ENCODE measurements around the gene CYP4F3. TPM values are rescaled to one million over a fixed set of nuclear protein-coding genes. Genes with fewer than 3 reads are reported as not detected.
A peak's percentile ranks its signal among the peaks of the same experiment; 100 is the strongest.

The CYP4F3 gene
- total and polyA plus RNA-seq, 2 of the 13 experiments (the other 11 are each of a cell fraction or from before 2014, with no cell fraction given): 17.8 to 22.8 TPM

- TF ChIP-seq ZBTB26 (CRISPR knock-in tag; IDR thresholded peaks at IDR 0.05; ENCODE audit: borderline replicate concordance): 0 out of 2 replicates have a peak, but pooled peaks have one; percentile 47
- TF ChIP-seq GLMP (CRISPR knock-in tag; IDR thresholded peaks at IDR 0.05; ENCODE audit: borderline replicate concordance): 0 out of 2 replicates have a peak, but pooled peaks have one; percentile 51
- TF ChIP-seq NFE2L2 (IDR thresholded peaks at IDR 0.05; ENCODE audit: low read length): no peak
- no peak for TF ChIP-seq BATF2 (CRISPR knock-in tag; IDR thresholded peaks at IDR 0.05)
- no peak for TF ChIP-seq IKZF5 (CRISPR knock-in tag; IDR thresholded peaks at IDR 0.05)
- TF ChIP-seq EEA1 (CRISPR knock-in tag; IDR thresholded peaks at IDR 0.05; ENCODE audit: borderline replicate concordance): no peak
- no peak for TF ChIP-seq FIP1L1 (IDR thresholded peaks at IDR 0.05; ENCODE audit: borderline replicate concordance, insufficient read depth, low read depth, low read length)
- 0 out of 2 replicates have a peak, but pooled peaks have one; percentile 52 for TF ChIP-seq ZBTB43 (CRISPR knock-in tag; conservative IDR thresholded peaks at IDR 0.05)
- no peak for TF ChIP-seq ZNF256 (CRISPR knock-in tag; conservative IDR thresholded peaks at IDR 0.05)
- TF ChIP-seq RFXAP (CRISPR knock-in tag; IDR thresholded peaks at IDR 0.05; ENCODE audit: borderline replicate concordance): 0 out of 2 replicates have a peak, but pooled peaks have one; percentile 31
- TF ChIP-seq SP2 (CRISPR knock-in tag; IDR thresholded peaks at IDR 0.05): peak; percentile 37
- peak; percentile 21; the same call in 1 of the 2 replicates for TF ChIP-seq ZNF687 (CRISPR knock-in tag; IDR thresholded peaks at IDR 0.05)
These were observed 16.9 kb upstream of the CYP4F3 start (continued) for GRCh38 chr19:15623711-15624318.

Data from HepG2 (cell line).